Ovary (tissue), 9 donors: ENCODE results near the gene KIAA1671. TPM values are rescaled to one million over a fixed set of nuclear protein-coding genes. Genes with fewer than 3 reads are reported as not detected.

Experiments
- DNase-seq, 5 donors: peaks; one replicate each; pipeline ENCODE4 v3.0.0-alpha.2; 2019 to 2020
- H3K27ac ChIP-seq, 2 donors: fragments of 200-600 bp; one replicate each; pipeline versions ENCODE4 v1.5.1 to v1.8.0; 2019 to 2022
- H3K27me3 ChIP-seq: fragments of 200-600 bp; one replicate; pipeline ENCODE4 v1.8.0; 2022
- H3K36me3 ChIP-seq: fragments of 200-600 bp; sonication (generic); one replicate; pipeline ENCODE4 v1.5.1; 2019
- H3K4me1 ChIP-seq: one replicate; pipeline ENCODE4 v1.8.1; 2013; ENCODE audit warnings: mild to moderate bottlenecking, moderate library complexity; ENCODE audit not compliant: insufficient read depth
- H3K4me3 ChIP-seq: fragments of 200-600 bp; sonication (generic); one replicate; pipeline ENCODE4 v1.5.1; 2017
- H3K9me3 ChIP-seq, 2 donors: fragments of 200-600 bp in 1 of 2; sonication (generic) in 1 of 2; one replicate each; pipeline versions ENCODE4 v1.5.1 to v1.8.1; 2013 to 2019; ENCODE audit warnings: mild to moderate bottlenecking in 1 of 2, moderate library complexity in 1 of 2
- CTCF ChIP-seq, 3 donors: fragments of 450-650 bp in 2 of 3; fragments of 200-600 bp in 1 of 3; IDR thresholded peaks; one replicate each; pipeline versions ENCODE4 v1.5.1 to v1.8.0; 2016 to 2022; ENCODE audit warnings: antibody characterized with exemption in 3 of 3, mild to moderate bottlenecking in 1 of 3
- EP300 ChIP-seq: sonication (generic); formaldehyde crosslinking; IDR thresholded peaks from one replicate; pipeline ENCODE4 v1.6.1; 2017; ENCODE audit warnings: antibody characterized with exemption
- POLR2A ChIP-seq: fragments of 450-650 bp; IDR thresholded peaks from one replicate; pipeline ENCODE4 v1.6.1; 2017; ENCODE audit warnings: antibody characterized with exemption, mild to moderate bottlenecking, moderate library complexity
- WGBS, 3 donors: extraction: QIAGEN DNeasy Blood & Tissue Kit in 1 of 3; methylation state at CpG; one replicate each; pipeline versions ENCODE4 v1.1.5 to v1.1.7; 2013 to 2017; 5-methylcytosine and 5-hydroxymethylcytosine counted together
- intact Hi-C, 4 donors: fragments of 100-400 bp; cut with DNase I; formaldehyde crosslinking; loops; one replicate each; pipeline versions ENCODE4 v1.11.0 to v1.15.1; 2022 to 2023
- polyA plus RNA-seq, 2 donors: library from polyadenylated mRNA; stranded (reverse); fragments of 200-250 nt in 1 of 2; fragments of 350-450 nt in 1 of 2; fragmentation: Illumina TruSeq in 1 of 2; extraction: RNeasy Lipid Tissue Mini Kit (QIAGEN cat#74804) in 1 of 2; gene quantifications; one replicate each; pipeline ENCODE4 v1.2.3, GENCODE V29; 2013 to 2014
- total RNA-seq, 7 donors: library from RNA; depleted of rRNA in 2 of 7; stranded (reverse); fragments of >200 nt in 2 of 7; fragmentation: NEBNext Ultra II Directional in 3 of 7; extraction: Animal tissue kit (Norgen Biotek cat#: 25700) in 3 of 7; gene quantifications; one replicate each; pipeline versions ENCODE4 v1.1.0 to v1.2.4, GENCODE V29; 2016 to 2023
- donor health status: DM: no; HTN: no; CAD: no; lungs with moderate emphysema.
- donor health status: DM: no; HTN: no; CAD: no.
- donor health status: Bipolar disorder and iron deficiency.
- donor health status: DM: yes; HTN: yes; CAD: no.
- donor health status: DM: no; HTN: no; CAD: no.
- donor health status: DM: yes; HTN: yes; CAD: no.

Gene KIAA1671
- total and polyA plus RNA-seq, 9 donors, result 9.8 to 27.9 (median 24.5) TPM

DNA sequence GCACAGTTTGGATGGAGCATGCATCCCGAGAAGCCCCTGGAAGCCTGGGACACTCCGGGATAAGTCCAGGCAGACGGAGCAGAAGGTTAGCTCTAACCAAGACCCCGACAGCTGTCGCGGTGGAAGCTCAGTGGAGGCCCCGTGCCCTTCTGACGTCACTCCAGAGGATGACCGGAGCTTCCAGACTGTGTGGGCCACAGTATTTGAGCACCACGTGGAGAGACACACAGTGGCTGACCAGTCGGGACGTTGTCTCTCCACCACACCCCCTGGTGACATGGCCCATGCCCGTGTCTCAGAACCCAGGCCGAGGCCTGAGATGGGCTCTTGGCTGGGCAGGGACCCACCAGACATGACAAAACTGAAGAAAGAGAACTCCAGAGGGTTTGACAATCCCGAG, 86.3 kb downstream of the KIAA1671 start:
- Histone ChIP-seq H3K9me3 (no peaks in the 10 kb centered on the region), H3K4me3 (no peak overlapping the region), H3K27me3 (no peaks in the 10 kb centered on the region), H3K4me1 (no peaks in the 10 kb centered on the region), H3K27ac (no peak overlapping the region), H3K36me3 (no peaks in the 10 kb centered on the region)
- DNase-seq, result no peak
- intact Hi-C loops, result no loop called here
- WGBS, 3 donors, result 92 to 94% (median 94%) methylated on average over 12 to 15 of the region's 15 CpGs
- TF ChIP-seq POLR2A (no peak), CTCF (IDR thresholded peaks at IDR 0.05) (no peak), EP300 (no peak)

DNA sequence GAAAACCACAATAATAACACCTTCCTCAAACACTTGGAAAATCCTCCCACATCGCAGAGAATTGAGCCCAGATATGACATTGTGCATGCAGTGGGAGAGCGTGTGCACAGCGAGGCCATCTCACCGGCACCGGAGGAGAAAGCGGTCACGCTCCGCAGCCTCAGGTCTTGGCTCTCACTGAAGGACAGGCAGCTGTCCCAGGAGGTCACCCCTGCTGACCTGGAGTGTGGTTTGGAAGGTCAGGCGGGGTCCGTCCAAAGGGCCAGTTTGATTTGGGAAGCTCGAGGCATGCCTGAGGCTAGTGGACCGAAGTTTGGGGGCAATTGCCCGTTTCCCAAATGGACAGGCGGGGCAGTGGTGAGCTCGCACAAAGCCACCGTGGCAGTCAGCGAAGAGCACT, 86.7 kb downstream of the KIAA1671 start:
- no peaks in the 10 kb centered on the region for H3K36me3 ChIP-seq
- no peak overlapping the region for H3K27ac ChIP-seq
- no peak for TF ChIP-seq POLR2A
- no peaks in the 10 kb centered on the region for H3K9me3 ChIP-seq
- peaks cover under 1% of the 10 kb centered on the region for H3K4me1 ChIP-seq
- WGBS, 3 donors, result 91 to 93% (median 92%) methylated on average over 17 of the region's 17 CpGs
- H3K4me3 ChIP-seq, result no peak overlapping the region
- DNase-seq, result no peak
- H3K27me3 ChIP-seq, result no peaks in the 10 kb centered on the region
- intact Hi-C loops, result no loop called here

- Histone ChIP-seq H3K27me3 (no peaks in the 10 kb centered on the region), H3K9me3 (no peaks in the 10 kb centered on the region), H3K36me3 (no peaks in the 10 kb centered on the region), H3K4me1 (peaks cover 1% of the 10 kb centered on the region), H3K4me3 (no peak overlapping the region), H3K27ac (no peak overlapping the region)
- TF ChIP-seq CTCF (IDR thresholded peaks at IDR 0.05) (no peak), POLR2A (no peak), EP300 (no peak)
- WGBS, 3 donors, result 91 to 96% (median 94%) methylated on average over 14 of the region's 14 CpGs
- intact Hi-C loops, result no loop called here
- no peak for DNase-seq
Observed at GRCh38 chr22:25039754-25040153, 87.2 kb downstream of the KIAA1671 start.

GRCh38 chr22:25045159-25045558, 92.6 kb downstream of the KIAA1671 start:
- no peaks in the 10 kb centered on the region for H3K9me3 ChIP-seq
- DNase-seq, result no peak
- H3K27me3 ChIP-seq, result no peaks in the 10 kb centered on the region
- no peaks in the 10 kb centered on the region for H3K36me3 ChIP-seq
- no peak for TF ChIP-seq POLR2A
- TF ChIP-seq EP300, result no peak
- no peak for TF ChIP-seq CTCF (IDR thresholded peaks at IDR 0.05)
- H3K27ac ChIP-seq, result no peak overlapping the region
- no peak overlapping the region for H3K4me3 ChIP-seq
- peaks cover 1% of the 10 kb centered on the region for H3K4me1 ChIP-seq
- intact Hi-C loops, result loop anchor here in 2 of 4 donors (5.0 kb wide), 1 partner anchor 93 kb away; the partner anchor contains the start of gene KIAA1671 (in 2 of the 2)
- 82 to 90% (median 87%) methylated on average over 2 of the region's 2 CpGs for WGBS, 3 donors

DNA sequence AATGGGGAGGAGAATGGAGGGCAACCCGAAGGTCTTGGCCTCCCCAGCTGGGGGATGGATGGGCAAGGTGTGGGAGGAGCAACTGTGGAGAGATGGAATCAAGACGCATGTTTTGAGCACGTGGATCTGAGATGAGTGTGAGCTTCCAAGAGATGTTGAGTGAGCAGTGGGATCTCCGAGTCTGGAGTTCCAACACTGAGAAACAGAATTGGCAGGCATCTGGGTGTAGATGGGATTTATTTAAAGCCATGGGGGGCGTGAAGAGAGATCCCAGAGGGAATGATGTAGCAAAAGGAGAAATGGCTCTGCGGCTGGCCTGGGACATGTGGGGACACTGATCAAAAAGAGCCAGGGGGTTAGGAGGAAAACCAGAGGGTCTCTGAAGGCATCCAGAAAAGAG, 95.6 kb downstream of the KIAA1671 start:
- H3K9me3 ChIP-seq, result no peaks in the 10 kb centered on the region
- no peak overlapping the region for H3K27ac ChIP-seq
- H3K4me3 ChIP-seq, result no peak overlapping the region
- DNase-seq, result no peak
- intact Hi-C loops, result loop anchor here (1.0 to 5.0 kb wide), 3 partner anchors 95 to 96 kb away; partner anchors contain the start of gene KIAA1671 (in 4 of the 4)
- no peaks in the 10 kb centered on the region for H3K36me3 ChIP-seq
- 71 to 74% (median 72%) methylated on average over 6 of the region's 6 CpGs for WGBS, 3 donors
- H3K27me3 ChIP-seq, result no peaks in the 10 kb centered on the region
- H3K4me1 ChIP-seq, result peaks cover 3% of the 10 kb centered on the region
- TF ChIP-seq EP300, result no peak
- TF ChIP-seq CTCF (IDR thresholded peaks at IDR 0.05), result no peak
- no peak for TF ChIP-seq POLR2A
